OCI-LY1 (cell line): ENCODE data around the gene MUC5AC.

ENCODE experiments used
- H2AFZ ChIP-seq: fragments of 200-600 bp; sonication (generic), shearing (Covaris generic); 2 replicates; pipeline ENCODE4 v1.6.0; 2014; ENCODE audit warnings: antibody characterized with exemption, mild to moderate bottlenecking, low read length
- H3F3A ChIP-seq: fragments of 200-600 bp; sonication (generic), shearing (Covaris generic); 2 replicates; pipeline ENCODE4 v1.6.0; 2014; ENCODE audit warnings: mild to moderate bottlenecking, antibody characterized with exemption, low read length, moderate library complexity; ENCODE audit not compliant: insufficient read depth
- H3K27ac ChIP-seq: fragments of 200-600 bp; sonication (generic); 2 replicates; pipeline ENCODE4 v1.5.1; 2014; ENCODE audit warnings: low read length, mixed run types, mild to moderate bottlenecking, low read depth; ENCODE audit not compliant: poor library complexity, severe bottlenecking
- H3K27me3 ChIP-seq: fragments of 200-600 bp; sonication (generic); 2 replicates; pipeline ENCODE4 v1.6.0; 2014; ENCODE audit warnings: antibody characterized with exemption, mild to moderate bottlenecking, low read length, moderate library complexity; ENCODE audit not compliant: insufficient read depth
- H3K36me3 ChIP-seq: fragments of 200-600 bp; sonication (generic); 2 replicates; pipeline ENCODE4 v1.6.1; 2014; ENCODE audit warnings: mild to moderate bottlenecking, antibody characterized with exemption, low read length, moderate library complexity, mixed read lengths; ENCODE audit not compliant: insufficient read depth
- H3K4me1 ChIP-seq: fragments of 200-600 bp; sonication (generic); 2 replicates; pipeline ENCODE4 v1.5.1; 2014; ENCODE audit warnings: mild to moderate bottlenecking, low read length, moderate library complexity; ENCODE audit not compliant: insufficient read depth, severe bottlenecking
- H3K4me2 ChIP-seq: fragments of 200-600 bp; sonication (generic), shearing (Covaris generic); 2 replicates; pipeline ENCODE4 v1.6.1; 2014; ENCODE audit warnings: low read length
- H3K4me3 ChIP-seq: fragments of 200-600 bp; sonication (generic); 2 replicates; pipeline ENCODE4 v1.5.1; 2014; ENCODE audit warnings: low read length, low read depth, mild to moderate bottlenecking, mixed read lengths; ENCODE audit not compliant: poor library complexity, severe bottlenecking
- H3K79me2 ChIP-seq: fragments of 200-600 bp; shearing (Covaris generic); 2 replicates; pipeline ENCODE4 v1.6.1; 2016; ENCODE audit warnings: mixed run types, low read length, mixed read lengths; ENCODE audit not compliant: insufficient read depth
- H3K9ac ChIP-seq: fragments of 200-600 bp; sonication (generic), shearing (Covaris generic); 2 replicates; pipeline ENCODE4 v1.6.1; 2014; ENCODE audit warnings: mild to moderate bottlenecking, low read length, mixed read lengths
- H3K9me2 ChIP-seq: fragments of 200-600 bp; sonication (generic), shearing (Covaris generic); 2 replicates; pipeline ENCODE4 v1.6.1; 2014; ENCODE audit warnings: low read depth, mild to moderate bottlenecking, low read length, mixed read lengths
- H3K9me3 ChIP-seq: fragments of 200-600 bp; shearing (Covaris generic); 2 replicates; pipeline ENCODE4 v1.6.1; 2014; ENCODE audit warnings: low read length, mixed read lengths
- H4K20me1 ChIP-seq: fragments of 200-600 bp; sonication (generic), shearing (Covaris generic); 2 replicates; pipeline ENCODE4 v1.6.0; 2016; ENCODE audit warnings: mild to moderate bottlenecking, low read length; ENCODE audit not compliant: insufficient read depth
- CTCF ChIP-seq: fragments of 200-600 bp; sonication (generic), shearing (Covaris generic); IDR thresholded peaks from 2 replicates; pipeline ENCODE4 v1.5.1; 2017; ENCODE audit warnings: mild to moderate bottlenecking, antibody characterized with exemption, low read length, moderate library complexity, mixed read lengths
- EZH2 ChIP-seq: fragments of 200-600 bp; sonication (generic), shearing (Covaris generic); IDR thresholded peaks from 2 replicates; pipeline ENCODE4 v1.8.0; 2017; ENCODE audit warnings: borderline replicate concordance, mixed run types, mild to moderate bottlenecking, antibody characterized with exemption, low read length, moderate library complexity, mixed read lengths

Gene MUC5AC

GRCh38 chr11:1235306-1235900 lies 77.7 kb downstream of the MUC5AC start:
- no peaks in the 10 kb centered on the region for H3K79me2 ChIP-seq
- no peaks in the 10 kb centered on the region for H3K9me3 ChIP-seq
- H3K9me2 ChIP-seq: no peaks in the 10 kb centered on the region
- H3K4me2 ChIP-seq: no peak overlapping the region
- H3K27ac ChIP-seq: no peak overlapping the region
- H3K4me1 ChIP-seq: no peaks in the 10 kb centered on the region
- H3K36me3 ChIP-seq: no peaks in the 10 kb centered on the region
- H3K27me3 ChIP-seq: no peaks in the 10 kb centered on the region
- no peaks in the 10 kb centered on the region for H3F3A ChIP-seq
- TF ChIP-seq CTCF (no peak), EZH2 (no peak)
- H3K9ac ChIP-seq: no peak overlapping the region
- no peak overlapping the region for H2AFZ ChIP-seq
- H4K20me1 ChIP-seq: no peaks in the 10 kb centered on the region
- H3K4me3 ChIP-seq: no peak overlapping the region

GRCh38 chr11:1235901-1236315 lies 78.2 kb downstream of the MUC5AC start:
- Histone ChIP-seq H3F3A (no peaks in the 10 kb centered on the region), H3K79me2 (no peaks in the 10 kb centered on the region), H3K9me3 (no peaks in the 10 kb centered on the region), H2AFZ (no peak overlapping the region), H3K4me1 (no peaks in the 10 kb centered on the region), H3K9ac (no peak overlapping the region), H3K36me3 (no peaks in the 10 kb centered on the region), H4K20me1 (no peaks in the 10 kb centered on the region), H3K27me3 (no peaks in the 10 kb centered on the region), H3K4me3 (no peak overlapping the region), H3K9me2 (no peaks in the 10 kb centered on the region), H3K27ac (no peak overlapping the region), H3K4me2 (no peak overlapping the region)
- TF ChIP-seq EZH2 (no peak), CTCF (no peak)

GRCh38 chr11:1236316-1237127 lies 78.8 kb downstream of the MUC5AC start:
- Histone ChIP-seq H3K4me1 (no peaks in the 10 kb centered on the region), H3K9ac (no peak overlapping the region), H3F3A (no peaks in the 10 kb centered on the region), H2AFZ (no peak overlapping the region), H3K9me3 (no peaks in the 10 kb centered on the region), H3K36me3 (no peaks in the 10 kb centered on the region), H3K27ac (no peak overlapping the region), H3K79me2 (no peaks in the 10 kb centered on the region), H3K27me3 (no peaks in the 10 kb centered on the region), H3K4me2 (no peak overlapping the region), H3K4me3 (no peak overlapping the region), H3K9me2 (no peaks in the 10 kb centered on the region), H4K20me1 (no peaks in the 10 kb centered on the region)
- TF ChIP-seq CTCF (no peak), EZH2 (no peak)
